GM21367 (cell line): Measurements from ENCODE around the gene KCNMA1.

ENCODE experiments used
- ATAC-seq: cut with Tn5 transposase; IDR thresholded peaks from one replicate; pipeline ENCODE4 v1.9.1; 2021; ENCODE audit not compliant: unreplicated experiment

Gene KCNMA1

GRCh38 chr10:77635402-77636227 is 2.0 kb downstream of the KCNMA1 start:
- no peak for ATAC-seq

GRCh38 chr10:77634939-77635338 is 2.7 kb downstream of the KCNMA1 start:
- no peak for ATAC-seq

GRCh38 chr10:77633376-77633775 is 4.2 kb downstream of the KCNMA1 start:
- no peak for ATAC-seq

DNA sequence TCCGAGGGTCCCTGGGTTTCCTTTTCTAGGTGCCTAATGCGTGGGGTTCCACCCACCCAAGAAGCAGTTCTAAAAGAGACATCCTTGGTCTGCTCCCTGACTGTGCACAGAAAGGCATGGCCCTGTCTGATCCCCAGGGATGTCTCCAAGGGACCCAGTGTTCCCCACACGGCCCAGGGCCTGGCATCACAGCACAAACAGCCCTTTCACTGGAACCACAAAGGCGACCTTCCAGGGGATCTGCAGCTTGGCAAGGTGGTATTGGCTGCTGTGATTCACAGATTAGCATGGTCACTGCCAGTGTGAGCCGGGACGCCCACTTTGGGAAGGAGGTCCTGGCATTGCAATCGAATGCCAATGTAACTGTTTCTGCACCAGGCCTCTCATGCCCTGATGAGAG is 6.4 kb downstream of the KCNMA1 start:
- no peak for ATAC-seq

GRCh38 chr10:77630507-77630848 is 7.1 kb downstream of the KCNMA1 start:
- ATAC-seq: no peak

- ATAC-seq: no peak
Observed at GRCh38 chr10:77629775-77630506, 7.7 kb downstream of the KCNMA1 start.

DNA sequence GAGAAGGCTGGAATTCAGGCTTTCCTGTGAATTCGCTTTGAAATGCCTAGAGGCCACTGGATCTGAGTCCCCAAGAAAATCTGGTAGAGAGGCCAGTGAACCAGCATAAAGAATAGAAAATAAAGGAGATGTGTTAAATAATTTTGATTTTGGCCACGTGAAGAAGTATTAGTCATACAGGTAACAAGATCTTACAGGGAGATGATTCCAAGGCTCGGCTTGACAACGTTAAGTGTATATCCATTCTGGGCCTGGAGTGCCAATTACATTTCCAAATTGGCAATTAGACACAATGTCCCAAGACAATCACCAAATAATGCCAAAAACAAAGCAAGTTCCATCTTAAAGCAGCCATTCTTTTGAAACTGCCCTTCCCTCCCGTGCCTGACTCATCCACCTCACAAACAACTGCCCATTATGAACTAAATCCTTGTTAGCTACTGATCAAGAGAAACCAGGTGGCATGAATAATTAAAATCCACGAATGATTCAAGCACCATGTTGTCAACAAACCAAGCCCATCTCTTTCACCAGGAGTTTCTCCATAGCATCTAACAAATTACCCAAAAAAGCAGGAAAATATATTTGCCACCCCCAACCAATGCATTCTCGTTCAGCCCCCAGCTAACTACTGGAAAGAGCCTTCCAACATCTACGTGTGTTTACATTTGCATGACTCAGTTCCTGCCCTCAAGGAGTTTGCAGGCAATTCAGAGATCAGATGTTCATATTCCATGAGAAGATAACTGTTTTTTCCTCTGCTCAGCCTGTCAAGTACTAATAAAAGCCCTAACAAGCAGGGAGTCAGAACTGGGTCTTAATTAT is 8.5 kb downstream of the KCNMA1 start:
- ATAC-seq: no peak

DNA sequence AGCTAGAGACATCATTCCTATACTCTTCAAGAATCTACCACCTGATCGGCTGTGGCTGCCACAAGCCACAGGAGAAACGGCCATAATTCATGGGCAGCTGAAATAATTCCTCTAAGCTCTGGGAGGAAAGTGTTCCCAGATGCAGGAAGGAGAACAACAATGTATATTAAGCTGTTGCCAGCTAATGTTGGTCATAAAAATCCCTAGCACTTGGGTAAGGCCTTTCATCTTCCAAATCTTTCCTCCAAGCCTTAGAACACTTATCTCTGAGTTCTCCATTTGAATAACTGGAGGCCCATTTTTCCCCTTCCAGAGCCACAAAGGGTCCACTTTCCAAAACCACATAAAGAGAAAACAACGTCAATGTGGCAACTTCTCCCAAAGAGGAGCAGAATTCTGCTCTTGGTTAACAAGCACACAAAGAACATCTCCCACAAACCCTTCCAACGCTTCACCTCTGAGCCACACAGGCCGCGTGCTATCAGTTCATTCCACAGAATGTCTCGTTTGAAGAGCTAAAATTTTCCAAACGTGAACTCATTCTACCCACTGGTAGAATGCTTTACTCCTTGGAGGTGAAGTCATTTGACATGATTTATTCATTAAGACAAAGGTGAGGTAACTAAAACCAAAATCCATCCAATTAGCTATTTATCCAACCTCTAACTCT is 11.2 kb downstream of the KCNMA1 start:
- ATAC-seq: no peak

DNA sequence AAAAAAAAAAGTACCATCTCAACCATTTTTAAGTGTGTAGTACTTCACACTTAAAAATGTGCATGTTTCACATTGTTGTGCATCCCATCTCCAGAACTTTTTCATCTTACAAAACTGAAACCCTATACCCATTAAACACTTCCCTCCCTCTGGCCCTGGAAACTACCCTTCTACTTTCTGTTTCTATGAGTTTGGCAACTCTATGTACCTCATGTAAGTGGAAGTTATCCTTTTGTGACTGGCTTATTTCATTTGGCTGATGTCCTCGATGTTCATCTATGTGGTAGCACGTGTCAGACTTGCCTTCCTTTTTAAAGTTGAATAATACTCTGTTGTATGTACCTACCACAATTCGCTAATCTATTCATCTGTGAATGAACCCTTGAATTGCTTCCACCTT is 12.2 kb downstream of the KCNMA1 start:
- ATAC-seq: no peak

- peak; percentile 77 for ATAC-seq
Observed at GRCh38 chr10:77622889-77623291, 14.7 kb downstream of the KCNMA1 start.

- no peak for ATAC-seq
Observed at GRCh38 chr10:77620731-77621130, 16.9 kb downstream of the KCNMA1 start.

- ATAC-seq: no peak
Observed at GRCh38 chr10:77619964-77620703, 17.5 kb downstream of the KCNMA1 start.

GRCh38 chr10:77618117-77618516 is 19.5 kb downstream of the KCNMA1 start:
- ATAC-seq: no peak

- ATAC-seq: no peak
Observed at GRCh38 chr10:77616766-77617165, 20.8 kb downstream of the KCNMA1 start.

GRCh38 chr10:77614778-77615625 is 22.6 kb downstream of the KCNMA1 start:
- no peak for ATAC-seq

DNA sequence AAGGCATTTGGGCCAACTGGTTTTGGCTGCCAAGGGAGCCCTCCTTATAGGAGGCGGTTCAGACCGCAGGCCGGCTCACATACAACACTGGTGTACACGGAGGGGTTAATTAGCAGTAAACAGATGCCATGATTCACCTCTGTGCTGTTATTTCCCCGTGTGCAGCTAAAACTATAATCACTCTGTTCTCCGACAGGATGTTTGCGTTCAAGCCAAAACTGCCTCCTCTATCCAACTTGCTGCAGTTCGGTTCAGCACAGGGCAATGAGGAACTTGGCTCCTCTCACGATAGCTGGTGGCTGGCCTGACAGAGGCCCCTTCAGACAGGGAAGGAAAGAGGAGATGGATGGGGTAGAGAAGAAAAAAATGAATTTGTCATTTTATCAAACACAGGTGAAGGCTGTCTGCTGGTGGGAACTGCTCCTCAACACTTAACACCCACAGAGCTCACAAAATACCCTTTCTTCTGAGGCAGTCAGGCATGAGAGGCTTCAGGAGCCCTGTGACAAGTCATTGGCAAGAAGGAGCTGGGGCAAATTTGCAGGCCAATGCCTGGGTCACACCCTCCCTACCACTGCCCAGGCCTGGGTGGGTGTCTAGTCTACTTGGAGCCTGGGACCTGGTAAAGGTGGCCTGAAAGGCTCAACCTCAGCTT is 24.0 kb downstream of the KCNMA1 start:
- no peak for ATAC-seq

DNA sequence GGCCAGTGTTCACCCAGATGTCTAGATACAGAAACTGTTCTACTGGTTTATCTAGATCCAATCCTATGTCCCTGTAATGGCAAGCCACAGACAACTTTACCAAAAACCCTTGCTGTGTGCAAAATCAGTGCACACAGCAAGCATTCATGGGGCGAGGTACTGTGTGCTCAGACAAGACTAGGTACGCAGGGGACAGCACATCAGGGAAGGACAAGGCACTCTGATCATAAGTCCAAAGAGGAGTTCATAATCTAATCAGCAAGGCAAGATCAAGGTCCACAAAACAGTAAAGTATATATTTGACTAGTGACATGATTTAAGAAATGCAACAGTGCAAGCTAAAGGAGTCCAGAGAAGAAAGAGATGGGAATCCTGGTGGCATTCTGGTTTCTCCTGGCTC is 25.9 kb downstream of the KCNMA1 start:
- no peak for ATAC-seq

DNA sequence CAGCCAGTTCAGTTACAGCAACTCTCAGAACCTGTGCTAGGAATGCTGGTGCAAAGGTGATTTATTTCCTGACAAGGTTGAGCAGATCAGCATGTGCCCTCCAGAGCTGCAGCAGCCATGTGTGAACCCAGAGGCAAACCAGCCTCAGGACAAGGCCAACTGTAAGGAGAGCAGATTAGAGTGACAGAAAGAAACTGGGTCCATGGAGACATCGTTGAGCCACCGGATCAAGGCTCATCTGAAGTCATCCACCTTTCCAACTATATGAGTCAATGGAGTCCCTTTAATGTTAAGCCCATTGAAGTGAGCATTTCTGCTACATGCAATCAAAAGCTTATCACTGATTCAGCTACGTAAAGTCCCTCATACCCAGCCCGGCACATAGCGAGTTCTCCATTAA is 26.4 kb downstream of the KCNMA1 start:
- no peak for ATAC-seq

DNA sequence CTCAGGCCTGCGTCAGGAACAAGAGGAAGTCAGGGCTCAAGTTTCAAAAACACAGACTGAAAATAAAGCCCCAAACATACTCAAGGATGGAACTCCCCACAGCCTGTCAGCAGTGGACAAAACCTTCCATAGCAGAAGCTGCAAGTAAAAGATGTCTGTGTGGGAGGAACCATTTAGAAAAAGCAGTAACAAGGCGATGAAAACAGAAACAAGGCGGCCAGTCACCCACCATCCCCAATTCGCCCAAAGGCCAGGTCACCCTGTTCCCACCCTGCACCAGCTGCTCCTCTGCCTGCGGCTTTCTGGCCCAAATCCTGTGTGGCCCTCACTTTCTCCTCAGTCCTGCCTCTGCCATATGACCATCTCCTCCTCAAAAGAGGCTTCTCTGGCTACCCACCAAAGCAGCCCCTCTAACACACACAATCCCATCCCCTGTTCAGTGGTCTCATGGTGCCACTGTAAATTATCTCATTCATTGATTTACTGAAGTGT is 27.8 kb downstream of the KCNMA1 start:
- ATAC-seq: no peak
